ENCODE results near the gene HSPA1A.

- TF ChIP-seq CTCF (IDR thresholded peaks at IDR 0.05; ENCODE audit: low read depth, low read length) (no peak), EZH2phosphoT487 (IDR thresholded peaks at IDR 0.05; ENCODE audit: low read depth) (no peak)
These were observed 31.0 kb upstream of the HSPA1A start for GRCh38 chr6:31784098-31784925.

All from OCI-LY3 (cell line).